HepG2 (cell line): Measurements from ENCODE around the gene PRRT1. TPM values are rescaled to one million over a fixed set of nuclear protein-coding genes. Genes with fewer than 3 reads are reported as not detected.

Experiments
- AFF4 ChIP-seq: sonication (generic); formaldehyde crosslinking; IDR thresholded peaks from 2 replicates; pipeline ENCODE4 v1.4.0; 2020; ENCODE audit warnings: missing genetic modification reagents
- AGO1 ChIP-seq: fragments of 200-400 bp; formaldehyde crosslinking; IDR thresholded peaks from 2 replicates; pipeline ENCODE4 v1.6.1; 2017; ENCODE audit warnings: mild to moderate bottlenecking, low read depth, low read length, moderate library complexity; ENCODE audit not compliant: poor library complexity, severe bottlenecking
- CSRNP1 ChIP-seq: sonication (generic); formaldehyde crosslinking; IDR thresholded peaks from 2 replicates; pipeline ENCODE4 v1.8.1; 2023; ENCODE audit warnings: mild to moderate bottlenecking, missing genetic modification reagents
- KDM6A ChIP-seq: IDR thresholded peaks from 2 replicates; pipeline ENCODE4 v1.6.1; 2016; ENCODE audit warnings: low read depth
- MAFK ChIP-seq, 2 experiments: IDR thresholded peaks in 1 of 2; conservative IDR thresholded peaks in 1 of 2; 2 replicates each; pipeline ENCODE4 v1.6.1; 2011; ENCODE audit warnings: improper control_type of control experiment in 2 of 2, low read length in 2 of 2
- MYPOP ChIP-seq: sonication (generic); formaldehyde crosslinking; IDR thresholded peaks from 2 replicates; pipeline ENCODE4 v1.8.1; 2023; ENCODE audit warnings: mild to moderate bottlenecking, moderate library complexity, missing genetic modification reagents
- PCBP2 ChIP-seq: fragments of 200-400 bp; formaldehyde crosslinking; optimal IDR thresholded peaks from 2 replicates; pipeline ENCODE3; 2018; ENCODE audit warnings: low read length, low read depth; ENCODE audit not compliant: poor library complexity, severe bottlenecking
- PHB2 ChIP-seq: fragments of 450-650 bp; IDR thresholded peaks from 2 replicates; pipeline ENCODE4 v1.6.1; 2018; ENCODE audit not compliant: partially characterized antibody
- POLR2AphosphoS5 ChIP-seq: IDR thresholded peaks from 2 replicates; pipeline ENCODE4 v1.6.1; 2012; ENCODE audit warnings: low read depth, low read length
- RAD51 ChIP-seq: fragments of 450-650 bp; IDR thresholded peaks from 2 replicates; pipeline ENCODE4 v1.6.1; 2016; ENCODE audit warnings: borderline replicate concordance
- REPIN1 ChIP-seq: sonication (generic); formaldehyde crosslinking; IDR thresholded peaks from 2 replicates; pipeline ENCODE4 v1.8.0; 2022; ENCODE audit warnings: missing genetic modification reagents, low read depth, mild to moderate bottlenecking, borderline replicate concordance
- RFXANK ChIP-seq: IDR thresholded peaks from 2 replicates; pipeline ENCODE4 v1.6.1; 2016
- SNAI1 ChIP-seq: sonication (generic); formaldehyde crosslinking; IDR thresholded peaks from 2 replicates; pipeline ENCODE4 v1.5.0; 2020; ENCODE audit warnings: mild to moderate bottlenecking, missing genetic modification reagents, borderline replicate concordance
- SP1 ChIP-seq, 2 experiments: fragments of 450-650 bp in 1 of 2; sonication (generic) in 1 of 2; formaldehyde crosslinking in 1 of 2; IDR thresholded peaks; 2 replicates each; pipeline versions ENCODE4 v1.4.0 to v1.6.1; 2016 to 2020; ENCODE audit warnings: missing genetic modification reagents in 1 of 2
- USF2 ChIP-seq, 2 experiments: sonication (generic) in 1 of 2; formaldehyde crosslinking in 1 of 2; IDR thresholded peaks; 2 replicates each; pipeline versions ENCODE4 v1.5.1 to v1.6.1; 2011 to 2020; ENCODE audit warnings: borderline replicate concordance in 1 of 2, low read depth in 1 of 2, low read length in 1 of 2, mild to moderate bottlenecking in 1 of 2, missing genetic modification reagents in 1 of 2, moderate library complexity in 1 of 2
- ZNF3 ChIP-seq: IDR thresholded peaks from 2 replicates; pipeline ENCODE4 v1.7.0; 2017; ENCODE audit warnings: inconsistent platforms
- ZNF670 ChIP-seq: sonication (generic); formaldehyde crosslinking; IDR thresholded peaks from 2 replicates; pipeline ENCODE4 v1.8.0; 2022; ENCODE audit warnings: mild to moderate bottlenecking, missing genetic modification reagents, borderline replicate concordance
- ZNF691 ChIP-seq: sonication (generic); formaldehyde crosslinking; IDR thresholded peaks from 2 replicates; pipeline ENCODE4 v1.4.0; 2020; ENCODE audit warnings: missing genetic modification reagents, low read depth, mild to moderate bottlenecking, borderline replicate concordance
- polyA plus RNA-seq, 8 experiments: library from polyadenylated mRNA; depleted of rRNA in 3 of 8; stranded (reverse) in 7 of 8; unstranded in 1 of 8; fragments of >200 nt; fragmentation: Illumina TruSeq in 4 of 8; extraction: Trizol in 4 of 8; gene quantifications; 2 replicates each; pipeline versions ENCODE4 v1.2.1 to v1.2.3, GENCODE V29; 2011 to 2016; ENCODE audit warnings: low read depth in 4 of 8, missing spikeins in 1 of 8, mixed read lengths in 1 of 8; ENCODE audit not compliant: insufficient read depth in 1 of 8
- total RNA-seq, 5 experiments: library from RNA; depleted of rRNA; stranded (reverse); fragments of >200 nt; fragmentation: Illumina TruSeq; extraction: Trizol; gene quantifications; 2 replicates each; pipeline ENCODE4 v1.2.3, GENCODE V29; 2016; ENCODE audit warnings: low read depth in 1 of 5

PRRT1 gene
- total and polyA plus RNA-seq, 2 of the 13 experiments (the other 11 are each of a cell fraction or from before 2014, with no cell fraction given) = 0.64 to 1.4 TPM

GRCh38 chr6:32175322-32175710, 23.6 kb upstream of the PRRT1 start (continued):
- TF ChIP-seq CSRNP1 (CRISPR knock-in tag) (no peak), PCBP2 (peak; percentile 99), RAD51 (no peak), ZNF670 (no peak), POLR2AphosphoS5 (0 out of 2 replicates have a peak, but pooled peaks have one; percentile 23), AFF4 (CRISPR knock-in tag) (no peak), USF2 (IDR thresholded peaks at IDR 0.05; ENCODE audit: low read depth, low read length) (no peak), USF2 (CRISPR knock-in tag; IDR thresholded peaks at IDR 0.05; ENCODE audit: borderline replicate concordance) (no peak), RFXANK (CRISPR knock-in tag) (no peak), REPIN1 (CRISPR knock-in tag) (no peak), ZNF691 (CRISPR knock-in tag) (no peak), MYPOP (CRISPR knock-in tag) (no peak), PHB2 (no peak), MAFK (conservative IDR thresholded peaks at IDR 0.05 in 1 of 2, IDR thresholded peaks at IDR 0.05 in 1 of 2; ENCODE audit: low read length in 2 of 2) (no peak), SNAI1 (CRISPR knock-in tag) (no peak), AGO1 (no peak), SP1 (IDR thresholded peaks at IDR 0.05) (no peak), SP1 (CRISPR knock-in tag; IDR thresholded peaks at IDR 0.05) (no peak), ZNF3 (CRISPR knock-in tag) (no peak), KDM6A (CRISPR knock-in tag) (no peak)
